Measurements from ENCODE around the gene FAM78B. TPM values are rescaled to one million over a fixed set of nuclear protein-coding genes. Genes with fewer than 3 reads are reported as not detected.

The FAM78B gene
- total RNA-seq, 2 donors from 2014 or later: 0.79 to 0.90 TPM

DNA sequence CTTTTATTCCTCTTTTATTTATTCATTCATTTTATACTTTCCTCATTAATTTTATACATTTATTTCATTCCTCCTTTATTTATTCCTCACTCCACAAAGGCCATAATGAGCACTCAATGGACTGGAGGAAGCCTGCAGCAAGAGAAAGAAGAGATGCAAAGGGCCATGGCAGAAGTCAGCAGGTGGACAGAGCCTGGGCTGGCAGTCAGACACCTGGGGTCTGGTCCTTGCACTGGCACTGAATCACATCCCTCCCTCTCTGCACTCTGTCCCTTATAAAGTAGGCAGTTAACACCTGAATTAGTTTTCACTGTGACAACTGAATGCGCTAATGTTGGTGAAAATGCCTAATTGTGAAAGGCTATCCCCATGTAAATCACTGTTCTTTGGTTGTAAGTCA is 38.6 kb downstream of the FAM78B start:
- Mint-ChIP-seq H3K4me1 (ENCODE audit: low read depth) (no peaks in the 10 kb centered on the region), H3K27ac (no peak overlapping the region), H3K4me3 (no peak overlapping the region), H3K36me3 (ENCODE audit: insufficient read depth in 2 of 2) (no peaks in the 10 kb centered on the region), H3K27me3 (ENCODE audit: low read depth) (peaks cover 10% of the 10 kb centered on the region), H3K9me3 (no peaks in the 10 kb centered on the region)
- ATAC-seq (replicated peaks in 1 of 2): no peak
- no peak for DNase-seq

- Mint-ChIP-seq H3K36me3 (ENCODE audit: insufficient read depth in 2 of 2) (no peaks in the 10 kb centered on the region), H3K9me3 (no peaks in the 10 kb centered on the region), H3K4me3 (no peak overlapping the region), H3K27me3 (ENCODE audit: low read depth) (peaks cover 10% of the 10 kb centered on the region), H3K27ac (no peak overlapping the region), H3K4me1 (ENCODE audit: low read depth) (no peaks in the 10 kb centered on the region)
- ATAC-seq (replicated peaks in 1 of 2) (no peak), DNase-seq (no peak)
These were observed 39.8 kb downstream of the FAM78B start for GRCh38 chr1:166127003-166127402.

GRCh38 chr1:166122873-166123466 is 43.8 kb downstream of the FAM78B start:
- DNase-seq (no peak), ATAC-seq (replicated peaks in 1 of 2) (no peak)
- Mint-ChIP-seq H3K4me3 (no peak overlapping the region), H3K27ac (no peak overlapping the region), H3K9me3 (no peaks in the 10 kb centered on the region), H3K36me3 (ENCODE audit: insufficient read depth in 2 of 2) (no peaks in the 10 kb centered on the region), H3K4me1 (ENCODE audit: low read depth) (no peaks in the 10 kb centered on the region), H3K27me3 (ENCODE audit: low read depth) (no peaks in the 10 kb centered on the region)

DNA sequence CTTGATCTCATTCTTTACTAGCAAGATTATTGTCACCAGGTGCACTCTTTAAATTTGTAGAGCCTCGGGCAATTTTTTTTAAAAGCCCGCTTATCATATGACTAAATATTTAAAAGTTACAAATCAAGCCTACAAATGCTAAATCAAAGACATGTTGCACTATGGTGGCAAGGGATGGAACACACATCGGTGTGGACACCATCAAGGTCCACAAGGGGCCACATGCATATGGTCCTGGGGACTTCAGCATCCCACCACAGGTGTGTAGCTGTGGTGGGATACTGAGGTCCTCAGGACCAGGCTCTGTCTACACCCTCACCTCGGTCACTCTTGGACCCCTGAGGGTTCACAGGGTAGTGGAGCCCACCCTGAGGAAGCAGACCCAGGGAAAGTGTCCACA is 45.8 kb downstream of the FAM78B start:
- Mint-ChIP-seq H3K36me3 (ENCODE audit: insufficient read depth in 2 of 2) (no peaks in the 10 kb centered on the region), H3K4me3 (no peak overlapping the region), H3K9me3 (no peaks in the 10 kb centered on the region)

GRCh38 chr1:166120281-166120680 is 46.5 kb downstream of the FAM78B start:
- H3K27ac Mint-ChIP-seq: no peak overlapping the region
- no peak for ATAC-seq (replicated peaks in 1 of 2)
- no peaks in the 10 kb centered on the region for H3K36me3 Mint-ChIP-seq (ENCODE audit: insufficient read depth in 2 of 2)
- DNase-seq: no peak
- no peaks in the 10 kb centered on the region for H3K4me1 Mint-ChIP-seq (ENCODE audit: low read depth)
- no peaks in the 10 kb centered on the region for H3K9me3 Mint-ChIP-seq
- no peak overlapping the region for H3K4me3 Mint-ChIP-seq
- H3K27me3 Mint-ChIP-seq (ENCODE audit: low read depth): no peaks in the 10 kb centered on the region

More for the DNA sequence above, 45.8 kb downstream of the FAM78B start:
- Mint-ChIP-seq H3K4me1 (ENCODE audit: low read depth) (no peaks in the 10 kb centered on the region), H3K27ac (no peak overlapping the region), H3K27me3 (ENCODE audit: low read depth) (no peaks in the 10 kb centered on the region)
- DNase-seq (no peak), ATAC-seq (replicated peaks in 1 of 2) (no peak)

- Mint-ChIP-seq H3K4me3 (no peak overlapping the region), H3K36me3 (ENCODE audit: insufficient read depth in 2 of 2) (no peaks in the 10 kb centered on the region), H3K27ac (no peak overlapping the region)
These were observed 47.3 kb downstream of the FAM78B start for GRCh38 chr1:166119471-166119965.

DNA sequence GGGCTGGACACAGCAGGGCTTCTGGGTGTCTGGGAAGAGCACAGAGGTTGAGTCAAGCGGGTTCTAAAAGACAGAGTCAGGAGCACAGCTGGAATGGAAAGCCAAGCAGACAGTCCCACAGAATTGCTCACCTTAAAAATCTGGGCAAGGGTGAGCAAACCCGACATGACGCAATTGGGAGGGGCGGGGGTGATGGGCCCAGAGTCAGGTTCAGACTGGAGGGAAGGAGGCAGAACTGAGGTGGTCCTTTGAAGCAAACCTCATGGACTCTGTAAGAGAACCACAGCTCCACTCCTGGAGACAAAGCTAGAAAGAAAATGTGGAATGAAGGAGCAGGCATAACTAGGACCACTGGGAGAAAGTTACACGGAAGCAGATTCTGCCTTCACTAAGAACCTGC is 49.0 kb downstream of the FAM78B start:
- H3K27ac Mint-ChIP-seq: no peak overlapping the region
- no peaks in the 10 kb centered on the region for H3K36me3 Mint-ChIP-seq (ENCODE audit: insufficient read depth in 2 of 2)
- no peaks in the 10 kb centered on the region for H3K27me3 Mint-ChIP-seq (ENCODE audit: low read depth)
- no peak for ATAC-seq (replicated peaks in 1 of 2)
- no peaks in the 10 kb centered on the region for H3K4me1 Mint-ChIP-seq (ENCODE audit: low read depth)
- no peaks in the 10 kb centered on the region for H3K9me3 Mint-ChIP-seq
- no peak for DNase-seq
- H3K4me3 Mint-ChIP-seq: no peak overlapping the region

More at GRCh38 chr1:166119471-166119965, 47.3 kb downstream of the FAM78B start:
- ATAC-seq (replicated peaks in 1 of 2) (no peak), DNase-seq (no peak)
- Mint-ChIP-seq H3K4me1 (ENCODE audit: low read depth) (no peaks in the 10 kb centered on the region), H3K27me3 (ENCODE audit: low read depth) (no peaks in the 10 kb centered on the region), H3K9me3 (no peaks in the 10 kb centered on the region)

DNA sequence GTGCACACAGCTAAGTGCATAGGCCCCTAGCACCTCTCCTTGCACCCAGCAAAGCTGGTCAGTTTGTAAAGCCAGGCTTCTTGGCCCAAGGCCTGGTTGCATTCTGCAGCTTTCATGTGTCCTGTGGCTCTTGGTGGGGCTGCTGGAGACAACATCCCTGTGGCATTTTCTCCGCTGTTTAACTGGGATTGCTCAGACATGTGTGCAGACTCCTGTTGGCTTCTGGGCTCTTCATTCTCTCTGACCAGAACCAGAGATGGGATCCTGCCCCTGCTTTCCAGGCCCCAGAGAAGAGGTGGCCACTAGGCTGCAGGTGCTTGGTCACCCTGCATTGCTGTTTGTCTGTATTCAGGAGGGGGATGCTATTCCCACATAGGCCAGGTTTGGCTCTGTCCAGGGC is 50.8 kb downstream of the FAM78B start:
- ATAC-seq (replicated peaks in 1 of 2) (no peak), DNase-seq (no peak)
- H3K27me3 Mint-ChIP-seq (ENCODE audit: low read depth): no peaks in the 10 kb centered on the region
- H3K27ac Mint-ChIP-seq: no peak overlapping the region
- H3K4me3 Mint-ChIP-seq: no peak overlapping the region
- no peaks in the 10 kb centered on the region for H3K36me3 Mint-ChIP-seq (ENCODE audit: insufficient read depth in 2 of 2)
- no peaks in the 10 kb centered on the region for H3K4me1 Mint-ChIP-seq (ENCODE audit: low read depth)
- H3K9me3 Mint-ChIP-seq: no peaks in the 10 kb centered on the region

DNA sequence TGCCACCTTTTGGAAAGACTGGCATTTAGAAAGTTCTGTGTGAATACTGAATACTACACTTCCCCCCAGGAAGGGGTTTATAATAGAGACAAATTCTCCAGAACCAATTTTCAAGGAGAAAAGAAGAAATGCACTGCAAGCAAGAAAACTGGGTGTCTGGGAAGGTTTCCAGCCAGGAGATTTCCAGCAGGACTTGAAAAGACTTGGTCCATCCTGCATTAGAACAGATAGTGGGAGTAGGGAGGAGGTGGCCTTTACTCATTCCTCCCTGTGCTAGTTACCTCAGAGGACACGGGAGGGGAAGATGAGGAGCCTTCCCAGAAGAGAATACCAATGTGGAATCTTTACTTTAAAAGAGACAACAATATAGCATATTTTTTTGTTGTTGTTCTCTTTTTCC is 52.4 kb downstream of the FAM78B start:
- Mint-ChIP-seq H3K36me3 (ENCODE audit: insufficient read depth in 2 of 2) (no peaks in the 10 kb centered on the region), H3K27ac (no peak overlapping the region), H3K4me3 (no peak overlapping the region), H3K27me3 (ENCODE audit: low read depth) (no peaks in the 10 kb centered on the region), H3K4me1 (ENCODE audit: low read depth) (no peaks in the 10 kb centered on the region), H3K9me3 (no peaks in the 10 kb centered on the region)
- DNase-seq: no peak
- no peak for ATAC-seq (replicated peaks in 1 of 2)

GRCh38 chr1:166113630-166114029 is 53.2 kb downstream of the FAM78B start:
- Mint-ChIP-seq H3K4me1 (ENCODE audit: low read depth) (no peaks in the 10 kb centered on the region), H3K36me3 (ENCODE audit: insufficient read depth in 2 of 2) (no peaks in the 10 kb centered on the region), H3K27ac (no peak overlapping the region), H3K27me3 (ENCODE audit: low read depth) (no peaks in the 10 kb centered on the region), H3K4me3 (no peak overlapping the region), H3K9me3 (no peaks in the 10 kb centered on the region)
- ATAC-seq (replicated peaks in 1 of 2) (no peak), DNase-seq (no peak)

- no peaks in the 10 kb centered on the region for H3K27me3 Mint-ChIP-seq (ENCODE audit: low read depth)
- H3K36me3 Mint-ChIP-seq (ENCODE audit: insufficient read depth in 2 of 2): no peaks in the 10 kb centered on the region
- H3K4me3 Mint-ChIP-seq: no peak overlapping the region
- H3K27ac Mint-ChIP-seq: no peak overlapping the region
- H3K4me1 Mint-ChIP-seq (ENCODE audit: low read depth): no peaks in the 10 kb centered on the region
- DNase-seq (no peak), ATAC-seq (replicated peaks in 1 of 2) (no peak)
- no peaks in the 10 kb centered on the region for H3K9me3 Mint-ChIP-seq
These were observed 53.8 kb downstream of the FAM78B start for GRCh38 chr1:166113031-166113430.

- DNase-seq (no peak), ATAC-seq (replicated peaks in 1 of 2) (no peak)
- no peaks in the 10 kb centered on the region for H3K4me1 Mint-ChIP-seq (ENCODE audit: low read depth)
- H3K36me3 Mint-ChIP-seq (ENCODE audit: insufficient read depth in 2 of 2): no peaks in the 10 kb centered on the region
- H3K27ac Mint-ChIP-seq: no peak overlapping the region
- H3K4me3 Mint-ChIP-seq: no peak overlapping the region
- H3K27me3 Mint-ChIP-seq (ENCODE audit: low read depth): no peaks in the 10 kb centered on the region
- no peaks in the 10 kb centered on the region for H3K9me3 Mint-ChIP-seq
These were observed 54.4 kb downstream of the FAM78B start for GRCh38 chr1:166112425-166112824.

- Mint-ChIP-seq H3K4me1 (ENCODE audit: low read depth) (no peaks in the 10 kb centered on the region), H3K27ac (no peak overlapping the region)
These were observed 55.4 kb downstream of the FAM78B start for GRCh38 chr1:166111430-166111829.

DNA sequence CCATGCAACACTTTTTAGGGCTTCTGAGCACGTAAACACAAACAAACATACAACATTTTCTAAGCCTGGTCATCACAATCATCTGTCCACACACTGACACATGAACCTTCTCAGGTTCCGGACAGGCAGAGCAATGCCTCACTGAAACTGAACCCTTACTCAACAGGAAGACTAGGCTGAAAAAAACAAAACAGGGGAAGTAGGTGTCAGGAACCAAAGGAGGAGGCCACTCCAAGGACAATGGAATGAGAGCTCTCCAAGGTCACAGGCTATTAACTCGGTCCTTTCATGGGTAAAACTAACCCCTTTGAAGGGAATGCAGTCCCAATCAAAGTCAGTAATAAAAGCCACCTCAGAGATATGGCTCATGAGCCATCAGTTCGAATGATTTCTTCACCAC is 76.6 kb downstream of the FAM78B start:
- Mint-ChIP-seq H3K4me1 (ENCODE audit: low read depth) (no peaks in the 10 kb centered on the region), H3K27ac (no peak overlapping the region), H3K27me3 (ENCODE audit: low read depth) (peaks cover 14% of the 10 kb centered on the region), H3K4me3 (no peak overlapping the region), H3K36me3 (ENCODE audit: insufficient read depth in 2 of 2) (no peaks in the 10 kb centered on the region), H3K9me3 (peaks cover 0 to 1% of the 10 kb centered on the region in 2 donors)
- DNase-seq (no peak), ATAC-seq (replicated peaks in 1 of 2) (no peak)

More at GRCh38 chr1:166111430-166111829, 55.4 kb downstream of the FAM78B start:
- no peak for ATAC-seq (replicated peaks in 1 of 2)
- Mint-ChIP-seq H3K27me3 (ENCODE audit: low read depth) (no peaks in the 10 kb centered on the region), H3K4me3 (no peak overlapping the region), H3K9me3 (no peaks in the 10 kb centered on the region), H3K36me3 (ENCODE audit: insufficient read depth in 2 of 2) (no peaks in the 10 kb centered on the region)
- DNase-seq: no peak

All from activated T-cell treated with anti-CD3 and anti-CD28 coated beads, Interleukin-2, amount 50 U/mL, for 72 hours (primary cell).